CD14-positive monocyte (primary cell): ENCODE data around the gene OOSP2. TPM values are rescaled to one million over a fixed set of nuclear protein-coding genes. Genes with fewer than 3 reads are reported as not detected.

Experiments used
- DNase-seq, 3 donors: peaks; one replicate each; pipeline ENCODE4 v3.0.0-alpha.2; 2011 to 2022
- H2AFZ ChIP-seq: 2 replicates; pipeline ENCODE4 v1.6.0; 2012; ENCODE audit warnings: mild to moderate bottlenecking, low read depth, low read length, inconsistent platforms; ENCODE audit not compliant: insufficient read depth, poor library complexity, severe bottlenecking
- H3K27ac ChIP-seq, 2 donors: 1 replicate in 1 of 2; 2 replicates in 1 of 2; pipeline ENCODE4 v1.5.1; 2012 to 2013; ENCODE audit warnings: low read length in 2 of 2, control low read depth in 1 of 2, inconsistent platforms in 1 of 2, low read depth in 1 of 2, mild to moderate bottlenecking in 1 of 2
- H3K27me3 ChIP-seq, 2 donors: one replicate each; pipeline versions ENCODE4 v1.6.0 to v1.6.1; 2011 to 2013; ENCODE audit warnings: low read length in 2 of 2; ENCODE audit not compliant: control insufficient read depth in 2 of 2, insufficient read depth in 2 of 2
- H3K36me3 ChIP-seq, 2 donors: replicated peaks in 1 of 2; 1 replicate in 1 of 2; 2 replicates in 1 of 2; pipeline versions ENCODE4 v1.5.1 to v1.6.1; 2012 to 2013; ENCODE audit warnings: low read length in 2 of 2, control low read depth in 1 of 2, inconsistent platforms in 1 of 2, mild to moderate bottlenecking in 1 of 2; ENCODE audit not compliant: insufficient read depth in 2 of 2, control insufficient read depth in 1 of 2
- H3K4me1 ChIP-seq, 2 donors: 1 replicate in 1 of 2; 2 replicates in 1 of 2; pipeline versions ENCODE4 v1.5.1 to v1.6.1; 2012 to 2013; ENCODE audit warnings: low read length in 2 of 2, control low read depth in 1 of 2, inconsistent platforms in 1 of 2, mild to moderate bottlenecking in 1 of 2, moderate library complexity in 1 of 2; ENCODE audit not compliant: insufficient read depth in 2 of 2, control insufficient read depth in 1 of 2
- H3K4me2 ChIP-seq: replicated peaks from 2 replicates; pipeline ENCODE3; 2012; ENCODE audit warnings: low read length, moderate library complexity, mild to moderate bottlenecking; ENCODE audit not compliant: poor library complexity, severe bottlenecking; ENCODE audit errors: extremely low read depth
- H3K4me3 ChIP-seq, 3 experiments: fragments of 200-600 bp in 1 of 3; sonication (generic) in 1 of 3; replicated peaks in 1 of 3; 1 replicate in 2 of 3; 2 replicates in 1 of 3; pipeline ENCODE4 v1.5.1; 2011 to 2013; ENCODE audit warnings: low read length in 3 of 3, mild to moderate bottlenecking in 3 of 3, control low read depth in 2 of 3, low read depth in 2 of 3, inconsistent platforms in 1 of 3, moderate library complexity in 1 of 3
- H3K79me2 ChIP-seq: 2 replicates; pipeline ENCODE4 v1.6.0; 2012; ENCODE audit warnings: mild to moderate bottlenecking, control low read depth, inconsistent platforms, low read length, moderate library complexity; ENCODE audit not compliant: insufficient read depth
- H3K9ac ChIP-seq: 2 replicates; pipeline ENCODE4 v1.6.0; 2017; ENCODE audit warnings: low read length, mild to moderate bottlenecking; ENCODE audit not compliant: insufficient read depth, poor library complexity, severe bottlenecking
- H3K9me3 ChIP-seq, 2 donors: replicated peaks in 1 of 2; 1 replicate in 1 of 2; 2 replicates in 1 of 2; pipeline versions ENCODE4 v1.5.1 to v1.6.1; 2012 to 2013; ENCODE audit warnings: low read length in 2 of 2, control low read depth in 1 of 2; ENCODE audit not compliant: control insufficient read depth in 1 of 2, insufficient read depth in 1 of 2
- H4K20me1 ChIP-seq: 2 replicates; pipeline ENCODE4 v1.6.0; 2012; ENCODE audit warnings: mild to moderate bottlenecking, low read length, control low read depth, moderate library complexity; ENCODE audit not compliant: insufficient read depth
- H3K27ac Mint-ChIP-seq, 7 donors: one replicate each; pipeline ENCODE4 v1.8.0; 2020; ENCODE audit warnings: mild to moderate bottlenecking in 7 of 7, mixed read lengths in 7 of 7, moderate library complexity in 6 of 7, inconsistent platforms in 2 of 7
- H3K27me3 Mint-ChIP-seq, 3 donors: one replicate each; pipeline ENCODE4 v1.8.0; 2021 to 2022; ENCODE audit warnings: low read depth in 3 of 3, mild to moderate bottlenecking in 3 of 3, mixed read lengths in 3 of 3, moderate library complexity in 3 of 3, inconsistent platforms in 1 of 3
- H3K36me3 Mint-ChIP-seq, 2 donors: one replicate each; pipeline ENCODE4 v1.8.0; 2020; ENCODE audit warnings: mixed read lengths in 2 of 2, inconsistent platforms in 1 of 2, mild to moderate bottlenecking in 1 of 2
- H3K4me1 Mint-ChIP-seq: one replicate; pipeline ENCODE4 v1.8.0; 2020; ENCODE audit warnings: mild to moderate bottlenecking, mixed read lengths
- H3K4me3 Mint-ChIP-seq, 2 donors: one replicate each; pipeline ENCODE4 v1.8.0; 2020; ENCODE audit warnings: mild to moderate bottlenecking in 2 of 2, mixed read lengths in 2 of 2, moderate library complexity in 1 of 2
- H3K9me3 Mint-ChIP-seq, 7 donors: one replicate each; pipeline ENCODE4 v1.8.0; 2020 to 2022; ENCODE audit warnings: mixed read lengths in 7 of 7, mild to moderate bottlenecking in 6 of 7, moderate library complexity in 6 of 7, inconsistent platforms in 2 of 7
- CTCF ChIP-seq: fragments of 200-600 bp; IDR thresholded peaks from one replicate; pipeline ENCODE4 v1.8.0; 2022; ENCODE audit warnings: antibody characterized with exemption, mild to moderate bottlenecking
- WGBS: methylation state at CpG from one replicate; pipeline ENCODE4 v1.1.5; 2013; ENCODE audit warnings: missing lambda C conversion rate; ENCODE audit not compliant: insufficient coverage; 5-methylcytosine and 5-hydroxymethylcytosine counted together
- intact Hi-C, 2 donors: fragments of 100-400 bp; cut with micrococcal nuclease; formaldehyde crosslinking; loops; one replicate each; pipeline versions ENCODE4 v1.15.0 to v1.15.1; 2023
- polyA plus RNA-seq, 3 donors: library from polyadenylated mRNA; depleted of rRNA in 1 of 3; unstranded in 2 of 3; stranded (reverse) in 1 of 3; fragments of 300-500 nt in 2 of 3; fragments of >200 nt in 1 of 3; fragmentation: Illumina TruSeq in 2 of 3; gene quantifications; 1 replicate in 2 of 3; 2 replicates in 1 of 3; pipeline ENCODE4 v1.2.3, GENCODE V29; 2012 to 2021

The OOSP2 gene
- polyA plus RNA-seq, 3 donors = not detected

- Mint-ChIP-seq H3K4me3 (no peak overlapping the region), H3K27me3 (no peaks in the 10 kb centered on the region), H3K9me3 (peaks cover 0 to 3% (median 0%) of the 10 kb centered on the region in 7 donors), H3K36me3 (no peaks in the 10 kb centered on the region), H3K27ac (no peak overlapping the region), H3K4me1 (peaks cover 3% of the 10 kb centered on the region)
- no peak overlapping the region for H3K4me3 ChIP-seq
- H3K79me2 ChIP-seq = no peaks in the 10 kb centered on the region
- intact Hi-C loops = no loop called here
- no peaks in the 10 kb centered on the region for H3K27me3 ChIP-seq
- no peak overlapping the region for H2AFZ ChIP-seq
- H3K9ac ChIP-seq = no peak overlapping the region
- H3K36me3 ChIP-seq = no peaks in the 10 kb centered on the region
- H3K9me3 ChIP-seq = no peaks in the 10 kb centered on the region
- WGBS = no CpG with 5 or more reads among the region's 4 CpGs
- no peaks in the 10 kb centered on the region for H3K4me1 ChIP-seq
- H3K4me2 ChIP-seq = no peak overlapping the region
- TF ChIP-seq CTCF = no peak
- H4K20me1 ChIP-seq = no peaks in the 10 kb centered on the region
- DNase-seq = no peak
- no peak overlapping the region for H3K27ac ChIP-seq
These were observed 55.4 kb downstream of the OOSP2 start for GRCh38 chr11:60095477-60096120.

GRCh38 chr11:60097189-60097588 is 57.0 kb downstream of the OOSP2 start:
- intact Hi-C loops = no loop called here
- no peak for TF ChIP-seq CTCF

More at GRCh38 chr11:60097189-60097588, 57.0 kb downstream of the OOSP2 start:
- no CpG with 5 or more reads among the region's 1 CpG for WGBS
- Histone ChIP-seq H4K20me1 (no peaks in the 10 kb centered on the region), H3K27me3 (no peaks in the 10 kb centered on the region), H3K27ac (no peak overlapping the region), H3K9ac (no peak overlapping the region), H3K9me3 (no peaks in the 10 kb centered on the region), H2AFZ (no peak overlapping the region), H3K4me2 (no peak overlapping the region), H3K4me3 (no peak overlapping the region), H3K36me3 (no peaks in the 10 kb centered on the region), H3K79me2 (no peaks in the 10 kb centered on the region), H3K4me1 (peaks cover 3% of the 10 kb centered on the region in 2 donors)
- no peak overlapping the region for H3K27ac Mint-ChIP-seq
- no peak for DNase-seq
- H3K36me3 Mint-ChIP-seq = no peaks in the 10 kb centered on the region
- no peak overlapping the region for H3K4me3 Mint-ChIP-seq
- peaks cover 15% of the 10 kb centered on the region for H3K4me1 Mint-ChIP-seq
- peaks cover 0 to 3% (median 0%) of the 10 kb centered on the region in 7 donors for H3K9me3 Mint-ChIP-seq
- H3K27me3 Mint-ChIP-seq = no peaks in the 10 kb centered on the region

Other genes with a start within 250 kb of the OOSP2 start
- gene MRPL16, start 229.6 kb upstream of the OOSP2 start, polyA plus RNA-seq = 10 to 100 TPM; 34.1 to 75.0 (median 71.9) TPM
- gene CBLIF, start 194.9 kb upstream of the OOSP2 start, polyA plus RNA-seq = not detected
- gene TCN1, start 173.9 kb upstream of the OOSP2 start, polyA plus RNA-seq = not detected
- gene OOSP3, start 161.6 kb upstream of the OOSP2 start, polyA plus RNA-seq = not detected
- gene OOSP1, start 102.0 kb upstream of the OOSP2 start, polyA plus RNA-seq = not detected
- not detected for gene OOSP4A, start 76.4 kb upstream of the OOSP2 start, polyA plus RNA-seq
- gene OOSP4B, start 23.2 kb upstream of the OOSP2 start, polyA plus RNA-seq = not detected
- under 1 TPM in 1 of 3 donors, not detected in 2; 0.26 TPM for gene MS4A3, start 16.3 kb downstream of the OOSP2 start, polyA plus RNA-seq
- gene MS4A2, start 48.3 kb downstream of the OOSP2 start, polyA plus RNA-seq = under 1 TPM in 2 of 3 donors, not detected in 1; 0.19 to 0.26 TPM
- 1,000 to 10,000 TPM in 2 of 3 donors, 100 to 1,000 TPM in 1; 978 to 3,009 (median 2,353) TPM for gene MS4A6A, start 142.7 kb downstream of the OOSP2 start, polyA plus RNA-seq
- 10 to 100 TPM in 1 of 3 donors, 1 to 10 TPM in 1, under 1 TPM in 1; 1.00 to 10.2 (median 1.1) TPM for gene MS4A4E, start 202.7 kb downstream of the OOSP2 start, polyA plus RNA-seq
- gene MS4A4A, start 240.3 kb downstream of the OOSP2 start, polyA plus RNA-seq = 10 to 100 TPM; 19.2 to 41.8 (median 27.4) TPM